ENCODE measurements around the gene BMPR1B. TPM values are rescaled to one million over a fixed set of nuclear protein-coding genes. Genes with fewer than 3 reads are reported as not detected.

Gene BMPR1B
- total RNA-seq, 1 donor from 2014 or later: not detected

DNA sequence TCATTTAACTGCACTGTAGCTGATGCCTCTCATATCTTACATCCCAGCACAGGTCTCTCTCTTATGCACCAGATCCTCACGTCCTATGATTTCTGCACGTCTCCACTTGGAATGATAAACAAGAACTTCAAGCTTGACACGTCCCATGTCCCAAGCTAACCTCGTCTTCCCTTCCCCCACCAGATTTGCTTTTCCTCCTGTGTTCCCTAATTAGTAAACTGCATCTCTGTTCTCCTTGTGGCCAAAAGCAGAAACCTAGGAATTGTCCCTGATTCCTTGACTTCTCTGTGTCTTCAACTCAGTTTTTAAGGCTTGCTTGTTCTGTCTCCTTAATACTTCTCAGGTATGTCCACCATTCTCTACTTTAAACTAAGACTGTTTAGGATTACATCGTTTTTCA, 171.9 kb downstream of the BMPR1B start:
- no peaks in the 10 kb centered on the region for H3K36me3 Mint-ChIP-seq (ENCODE audit: low read depth)

DNA sequence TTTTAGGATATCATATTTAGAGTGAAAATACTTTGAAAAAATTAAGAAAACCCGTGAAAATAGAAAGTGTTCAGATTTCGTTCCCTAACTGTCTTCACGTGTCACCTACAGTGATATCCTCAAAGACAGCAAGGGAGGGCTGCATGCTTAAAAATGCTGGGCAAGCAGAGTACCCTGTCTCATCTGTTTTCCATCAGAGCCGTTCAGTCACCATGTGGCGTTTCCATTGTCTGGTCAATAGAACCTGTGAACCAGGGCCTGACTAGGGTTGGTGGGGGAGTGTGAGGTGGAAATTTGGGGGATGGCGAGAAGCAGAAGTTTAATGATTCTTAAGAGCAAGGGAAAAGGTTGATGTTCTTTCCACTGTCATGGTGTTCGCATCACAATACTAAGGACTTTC, 173.9 kb downstream of the BMPR1B start:
- CTCF ChIA-PET: no interaction called here
- Mint-ChIP-seq H3K4me3 (no peak overlapping the region), H3K27me3 (no peaks in the 10 kb centered on the region), H3K36me3 (ENCODE audit: low read depth) (no peaks in the 10 kb centered on the region), H3K9me3 (no peaks in the 10 kb centered on the region), H3K27ac (no peak overlapping the region), H3K4me1 (no peaks in the 10 kb centered on the region)
- DNase-seq: no peak
- no peak for ATAC-seq (ENCODE audit: low read depth)
- POLR2A ChIA-PET: no interaction called here
- TF ChIP-seq, protein P1, sequence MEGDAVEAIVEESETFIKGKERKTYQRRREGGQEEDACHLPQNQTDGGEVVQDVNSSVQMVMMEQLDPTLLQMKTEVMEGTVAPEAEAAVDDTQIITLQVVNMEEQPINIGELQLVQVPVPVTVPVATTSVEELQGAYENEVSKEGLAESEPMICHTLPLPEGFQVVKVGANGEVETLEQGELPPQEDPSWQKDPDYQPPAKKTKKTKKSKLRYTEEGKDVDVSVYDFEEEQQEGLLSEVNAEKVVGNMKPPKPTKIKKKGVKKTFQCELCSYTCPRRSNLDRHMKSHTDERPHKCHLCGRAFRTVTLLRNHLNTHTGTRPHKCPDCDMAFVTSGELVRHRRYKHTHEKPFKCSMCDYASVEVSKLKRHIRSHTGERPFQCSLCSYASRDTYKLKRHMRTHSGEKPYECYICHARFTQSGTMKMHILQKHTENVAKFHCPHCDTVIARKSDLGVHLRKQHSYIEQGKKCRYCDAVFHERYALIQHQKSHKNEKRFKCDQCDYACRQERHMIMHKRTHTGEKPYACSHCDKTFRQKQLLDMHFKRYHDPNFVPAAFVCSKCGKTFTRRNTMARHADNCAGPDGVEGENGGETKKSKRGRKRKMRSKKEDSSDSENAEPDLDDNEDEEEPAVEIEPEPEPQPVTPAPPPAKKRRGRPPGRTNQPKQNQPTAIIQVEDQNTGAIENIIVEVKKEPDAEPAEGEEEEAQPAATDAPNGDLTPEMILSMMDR (IDR thresholded peaks at IDR 0.05): no peak
- intact Hi-C loops (cut with micrococcal nuclease): no loop called here

More for the DNA sequence above, 171.9 kb downstream of the BMPR1B start:
- H3K4me3 Mint-ChIP-seq: no peak overlapping the region
- no peak overlapping the region for H3K27ac Mint-ChIP-seq
- intact Hi-C loops (cut with micrococcal nuclease): no loop called here
- ChIA-PET CTCF (no interaction called here), POLR2A (no interaction called here)
- no peaks in the 10 kb centered on the region for H3K9me3 Mint-ChIP-seq
- no peak for ATAC-seq (ENCODE audit: low read depth)
- H3K27me3 Mint-ChIP-seq: no peaks in the 10 kb centered on the region
- H3K4me1 Mint-ChIP-seq: no peaks in the 10 kb centered on the region
- DNase-seq: no peak
- TF ChIP-seq, protein P1 (IDR thresholded peaks at IDR 0.05): no peak

DNA sequence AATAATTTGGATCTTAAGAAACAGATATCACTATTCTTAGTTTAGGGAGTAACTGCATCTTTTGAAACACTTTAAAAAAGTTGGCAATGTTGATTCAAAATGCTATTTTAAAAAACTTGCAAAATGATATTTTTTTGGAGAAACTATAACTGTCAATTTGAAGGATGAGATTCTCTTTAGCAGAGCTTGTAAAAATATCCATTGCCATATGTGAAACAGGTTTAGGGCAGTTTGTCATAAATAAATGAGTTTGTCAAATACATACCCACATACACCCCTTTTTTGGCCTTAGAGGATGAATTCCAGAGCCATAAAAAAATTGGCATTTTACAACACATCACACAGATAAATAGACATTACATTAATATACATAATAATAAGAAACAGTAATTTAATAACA, 174.6 kb downstream of the BMPR1B start:
- intact Hi-C loops (cut with micrococcal nuclease): no loop called here
- Mint-ChIP-seq H3K9me3 (no peaks in the 10 kb centered on the region), H3K36me3 (ENCODE audit: low read depth) (no peaks in the 10 kb centered on the region), H3K4me3 (no peak overlapping the region), H3K4me1 (no peaks in the 10 kb centered on the region), H3K27me3 (no peaks in the 10 kb centered on the region), H3K27ac (no peak overlapping the region)
- DNase-seq (no peak), ATAC-seq (ENCODE audit: low read depth) (no peak)
- ChIA-PET POLR2A (no interaction called here), CTCF (no interaction called here)
- TF ChIP-seq, protein P1 (IDR thresholded peaks at IDR 0.05): no peak

DNA sequence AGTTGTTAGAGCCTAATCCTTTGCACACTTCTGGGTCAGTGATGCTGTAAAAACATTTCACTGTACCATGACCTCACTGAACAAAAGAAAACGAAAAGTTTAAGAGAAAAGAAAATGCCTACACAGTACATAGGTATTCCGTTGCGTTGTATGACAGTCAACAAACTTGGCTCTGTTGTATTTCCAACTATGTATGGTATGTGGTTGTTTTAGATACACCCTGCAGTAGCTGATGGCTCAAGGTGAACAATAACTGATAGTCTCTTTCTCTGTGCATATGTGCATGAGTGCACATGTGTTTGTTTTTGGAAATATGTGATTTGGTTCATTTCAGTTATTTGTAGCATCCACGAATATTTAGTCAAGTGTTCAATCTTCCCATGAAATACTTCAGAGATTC, 176.0 kb downstream of the BMPR1B start:
- TF ChIP-seq, protein P1 (IDR thresholded peaks at IDR 0.05): no peak
- POLR2A ChIA-PET: no interaction called here
- DNase-seq (no peak), ATAC-seq (ENCODE audit: low read depth) (no peak)
- Mint-ChIP-seq H3K4me1 (no peaks in the 10 kb centered on the region), H3K4me3 (no peak overlapping the region), H3K27me3 (no peaks in the 10 kb centered on the region), H3K9me3 (no peaks in the 10 kb centered on the region), H3K36me3 (ENCODE audit: low read depth) (no peaks in the 10 kb centered on the region), H3K27ac (no peak overlapping the region)
- CTCF ChIA-PET: no interaction called here
- intact Hi-C loops (cut with micrococcal nuclease): no loop called here

DNA sequence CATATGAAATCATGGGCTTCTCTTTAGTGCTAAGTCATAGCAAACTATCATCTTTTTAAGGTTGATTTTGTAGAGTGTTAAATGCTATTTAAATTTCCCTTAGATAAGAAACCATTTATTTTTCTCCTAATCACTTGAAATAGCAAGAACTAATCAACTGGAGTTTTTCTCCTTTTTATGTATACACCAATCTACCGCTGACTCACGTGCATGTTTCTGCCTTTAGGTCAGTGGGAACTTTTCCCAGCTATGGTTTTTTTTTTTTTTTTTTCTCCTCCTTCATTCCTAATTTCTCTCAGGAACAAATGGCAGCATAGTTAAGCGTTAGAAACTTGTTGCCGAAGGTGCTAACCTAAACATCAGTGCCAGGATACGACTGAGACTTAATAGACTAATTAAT, 176.4 kb downstream of the BMPR1B start:
- ATAC-seq (ENCODE audit: low read depth): no peak
- no peaks in the 10 kb centered on the region for H3K27me3 Mint-ChIP-seq
- no peak overlapping the region for H3K27ac Mint-ChIP-seq
- intact Hi-C loops (cut with micrococcal nuclease): no loop called here
- H3K9me3 Mint-ChIP-seq: no peaks in the 10 kb centered on the region
- H3K4me3 Mint-ChIP-seq: no peak overlapping the region
- TF ChIP-seq, protein P1 (IDR thresholded peaks at IDR 0.05): no peak
- POLR2A ChIA-PET: no interaction called here
- no peak for DNase-seq
- CTCF ChIA-PET: no interaction called here
- H3K36me3 Mint-ChIP-seq (ENCODE audit: low read depth): no peaks in the 10 kb centered on the region
- no peaks in the 10 kb centered on the region for H3K4me1 Mint-ChIP-seq
